HepG2 (cell line): ENCODE results near the gene SCAF11. TPM values are rescaled to one million over a fixed set of nuclear protein-coding genes. Genes with fewer than 3 reads are reported as not detected.

ENCODE experiments used
- AGO1 ChIP-seq: fragments of 200-400 bp; formaldehyde crosslinking; IDR thresholded peaks from 2 replicates; pipeline ENCODE4 v1.6.1; 2017; ENCODE audit warnings: mild to moderate bottlenecking, low read depth, low read length, moderate library complexity; ENCODE audit not compliant: poor library complexity, severe bottlenecking
- ARHGAP35 ChIP-seq: sonication (generic); formaldehyde crosslinking; IDR thresholded peaks from 2 replicates; pipeline ENCODE4 v1.9.0; 2022; ENCODE audit warnings: mild to moderate bottlenecking, inconsistent platforms, moderate library complexity, missing genetic modification reagents, borderline replicate concordance
- DR1 ChIP-seq: sonication (generic); formaldehyde crosslinking; IDR thresholded peaks from 2 replicates; pipeline ENCODE4 v1.8.0; 2021; ENCODE audit warnings: mild to moderate bottlenecking, missing genetic modification reagents, inconsistent platforms
- HMG20B ChIP-seq: conservative IDR thresholded peaks from 2 replicates; pipeline ENCODE4 v1.6.1; 2016; ENCODE audit warnings: missing genetic modification reagents, missing compliant biosample characterization
- HNF1A ChIP-seq, 2 experiments: sonication (generic) in 1 of 2; formaldehyde crosslinking in 1 of 2; IDR thresholded peaks; 2 replicates each; pipeline versions ENCODE4 v1.4.0 to v1.6.1; 2016 to 2020; ENCODE audit warnings: borderline replicate concordance in 1 of 2, low read depth in 1 of 2, mild to moderate bottlenecking in 1 of 2, missing genetic modification reagents in 1 of 2
- MYPOP ChIP-seq: sonication (generic); formaldehyde crosslinking; IDR thresholded peaks from 2 replicates; pipeline ENCODE4 v1.8.1; 2023; ENCODE audit warnings: mild to moderate bottlenecking, moderate library complexity, missing genetic modification reagents
- TCF7 ChIP-seq: sonication (generic); IDR thresholded peaks from 2 replicates; pipeline ENCODE4 v1.6.1; 2016; ENCODE audit warnings: antibody characterized with exemption, low read depth
- ZKSCAN5 ChIP-seq: sonication (generic); formaldehyde crosslinking; IDR thresholded peaks from 2 replicates; pipeline ENCODE4 v1.5.1; 2020; ENCODE audit warnings: mild to moderate bottlenecking, missing genetic modification reagents
- ZNF17 ChIP-seq: sonication (generic); formaldehyde crosslinking; IDR thresholded peaks from 2 replicates; pipeline ENCODE4 v1.5.0; 2020; ENCODE audit warnings: mild to moderate bottlenecking, missing genetic modification reagents
- ZNF367 ChIP-seq: sonication (generic); formaldehyde crosslinking; IDR thresholded peaks from 2 replicates; pipeline ENCODE4 v1.4.0; 2020; ENCODE audit warnings: missing genetic modification reagents, borderline replicate concordance
- ZNF441 ChIP-seq: sonication (generic); formaldehyde crosslinking; IDR thresholded peaks from 2 replicates; pipeline ENCODE4 v1.7.0; 2021; ENCODE audit warnings: missing genetic modification reagents, borderline replicate concordance
- ZNF501 ChIP-seq: sonication (generic); formaldehyde crosslinking; IDR thresholded peaks from 2 replicates; pipeline ENCODE4 v1.5.1; 2020; ENCODE audit warnings: mild to moderate bottlenecking, moderate library complexity, missing genetic modification reagents
- ZNF740 ChIP-seq: sonication (generic); formaldehyde crosslinking; IDR thresholded peaks from 2 replicates; pipeline ENCODE4 v1.4.0; 2020; ENCODE audit warnings: missing genetic modification reagents
- ZSCAN29 ChIP-seq: sonication (generic); formaldehyde crosslinking; conservative IDR thresholded peaks from 2 replicates; pipeline ENCODE4 v1.4.0; 2020; ENCODE audit warnings: mild to moderate bottlenecking, missing genetic modification reagents
- ZSCAN5A ChIP-seq: sonication (generic); formaldehyde crosslinking; IDR thresholded peaks from 2 replicates; pipeline ENCODE4 v1.8.0; 2022; ENCODE audit warnings: mild to moderate bottlenecking, missing genetic modification reagents, borderline replicate concordance
- polyA plus RNA-seq, 8 experiments: library from polyadenylated mRNA; depleted of rRNA in 3 of 8; stranded (reverse) in 7 of 8; unstranded in 1 of 8; fragments of >200 nt; fragmentation: Illumina TruSeq in 4 of 8; extraction: Trizol in 4 of 8; gene quantifications; 2 replicates each; pipeline versions ENCODE4 v1.2.1 to v1.2.3, GENCODE V29; 2011 to 2016; ENCODE audit warnings: low read depth in 4 of 8, missing spikeins in 1 of 8, mixed read lengths in 1 of 8; ENCODE audit not compliant: insufficient read depth in 1 of 8
- total RNA-seq, 5 experiments: library from RNA; depleted of rRNA; stranded (reverse); fragments of >200 nt; fragmentation: Illumina TruSeq; extraction: Trizol; gene quantifications; 2 replicates each; pipeline ENCODE4 v1.2.3, GENCODE V29; 2016; ENCODE audit warnings: low read depth in 1 of 5

Gene SCAF11
- total and polyA plus RNA-seq, 2 of the 13 experiments (the other 11 are each of a cell fraction or from before 2014, with no cell fraction given) = 26.9 to 38.3 TPM

DNA sequence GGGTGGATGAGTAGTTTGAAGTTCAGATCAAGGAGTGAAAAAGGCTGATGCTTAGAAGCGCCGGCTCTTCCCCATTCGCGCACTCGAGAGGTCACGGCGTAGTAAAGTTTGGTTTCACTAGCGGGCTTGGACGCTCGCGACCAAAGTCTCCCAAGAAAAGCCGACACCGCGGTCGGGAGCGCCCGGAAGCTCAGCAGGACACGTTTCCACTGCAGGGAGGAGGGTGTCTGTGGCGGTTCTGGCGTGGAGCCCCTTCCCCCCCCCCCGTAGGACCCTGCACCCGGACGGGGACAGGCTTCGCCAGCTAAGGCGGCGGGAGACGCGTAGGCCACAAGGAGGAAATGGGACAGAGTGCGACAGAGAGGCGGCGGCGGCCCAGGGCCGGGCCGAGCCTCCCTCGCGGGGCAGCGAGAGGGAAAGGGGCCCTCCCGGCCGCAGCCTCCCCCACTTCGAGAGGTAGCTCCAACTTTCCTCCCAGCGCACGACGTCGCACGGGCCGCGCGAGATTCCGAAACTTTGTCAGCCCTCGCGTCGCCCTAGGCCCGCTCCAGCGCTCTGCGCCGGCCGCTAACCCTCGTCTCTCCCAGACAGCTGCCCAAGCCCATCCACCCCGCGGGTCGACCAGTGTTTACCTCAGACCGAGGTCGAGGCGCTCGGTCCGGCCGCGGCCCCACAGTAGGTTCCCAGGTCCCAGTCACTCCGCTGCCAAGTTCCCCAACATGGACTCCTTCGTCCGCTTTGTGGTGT, 480 bp downstream of the SCAF11 start (continued):
- no peak for TF ChIP-seq HNF1A (IDR thresholded peaks at IDR 0.05; ENCODE audit: low read depth)
- TF ChIP-seq HNF1A (CRISPR knock-in tag; IDR thresholded peaks at IDR 0.05; ENCODE audit: borderline replicate concordance) = no peak
- TF ChIP-seq HMG20B (CRISPR knock-in tag) = no peak
- no peak; the same call in 1 of the 2 replicates for TF ChIP-seq ZSCAN5A
- no peak for TF ChIP-seq ZNF17 (CRISPR knock-in tag)
- TF ChIP-seq ZSCAN29 (CRISPR knock-in tag) = 0 out of 2 replicates have a peak, but pooled peaks have one; percentile 25
- TF ChIP-seq ZNF501 (CRISPR knock-in tag) = peak; percentile 69
- 0 out of 2 replicates have a peak, but pooled peaks have one; percentile 14 for TF ChIP-seq ZKSCAN5 (CRISPR knock-in tag)
- 0 out of 2 replicates have a peak, but pooled peaks have one; percentile 26 for TF ChIP-seq TCF7
- no peak; the same call in 1 of the 2 replicates for TF ChIP-seq MYPOP
- peak; percentile 27 for TF ChIP-seq AGO1
- TF ChIP-seq DR1 (CRISPR knock-in tag) = no peak
- TF ChIP-seq ZNF367 (CRISPR knock-in tag) = 0 out of 2 replicates have a peak, but pooled peaks have one; percentile 21
- TF ChIP-seq ZNF441 (CRISPR knock-in tag) = peak; percentile 48; the same call in 1 of the 2 replicates
- peak; percentile 43; the same call in 1 of the 2 replicates for TF ChIP-seq ARHGAP35
- TF ChIP-seq ZNF740 (CRISPR knock-in tag) = peak; percentile 91
